ENCODE data around the gene SUCLG1. TPM values are rescaled to one million over a fixed set of nuclear protein-coding genes. Genes with fewer than 3 reads are reported as not detected.

SUCLG1 gene
- total RNA-seq, 1 experiment from 2014 or later, result 59.8 TPM

GRCh38 chr2:84478867-84479266, 19.8 kb upstream of the SUCLG1 start:
- TF ChIP-seq REST (IDR thresholded peaks at IDR 0.05; ENCODE audit: insufficient read depth in 1 of 2, low read depth in 2 of 2, low read length in 1 of 2) (no peak), POLR2AphosphoS5 (IDR thresholded peaks at IDR 0.05; ENCODE audit: low read depth, low read length) (no peak), CTCF (IDR thresholded peaks at IDR 0.05) (no peak), TCF7L2 (IDR thresholded peaks at IDR 0.05; ENCODE audit: low read depth, low read length) (no peak), SIN3A (IDR thresholded peaks at IDR 0.05; ENCODE audit: borderline replicate concordance, insufficient read depth, low read depth, low read length) (no peak)
- no TSS peak for BruUV-seq (replicated peaks)
- POLR2A ChIA-PET, result no interaction called here
- Histone ChIP-seq H3K4me1 (ENCODE audit: control insufficient read depth, insufficient read depth, low read length) (no peaks in the 10 kb centered on the region), H3K27ac (ENCODE audit: low read length) (no peak overlapping the region), H3K27me3 (ENCODE audit: control insufficient read depth, insufficient read depth, low read length) (no peaks in the 10 kb centered on the region), H3K4me3 (ENCODE audit: low read depth in 2 of 2, low read length in 2 of 2) (no peak overlapping the region), H3K9me3 (ENCODE audit: control insufficient read depth, insufficient read depth, low read depth, low read length) (no peaks in the 10 kb centered on the region), H3K36me3 (ENCODE audit: control insufficient read depth, insufficient read depth, low read length) (no peaks in the 10 kb centered on the region)
- DNase-seq (ENCODE audit: low read depth, low spot score) (no peak), ATAC-seq (no peak)
- CTCF ChIA-PET, result no interaction called here
- in situ Hi-C loops (cut with HindIII; ENCODE audit: low pct_unique_long_range_greater_than_20kb, low sequenced_read_pairs), result no loop called here
- intact Hi-C loops (cut with micrococcal nuclease; ENCODE audit: unreplicated experiment), result no loop called here

GRCh38 chr2:84477886-84478285, 18.8 kb upstream of the SUCLG1 start:
- DNase-seq (ENCODE audit: low read depth, low spot score) (no peak), ATAC-seq (no peak)
- in situ Hi-C loops (cut with HindIII; ENCODE audit: low pct_unique_long_range_greater_than_20kb, low sequenced_read_pairs) (no loop called here), intact Hi-C loops (cut with micrococcal nuclease; ENCODE audit: unreplicated experiment) (no loop called here)
- Histone ChIP-seq H3K27me3 (ENCODE audit: control insufficient read depth, insufficient read depth, low read length) (no peaks in the 10 kb centered on the region), H3K36me3 (ENCODE audit: control insufficient read depth, insufficient read depth, low read length) (no peaks in the 10 kb centered on the region), H3K9me3 (ENCODE audit: control insufficient read depth, insufficient read depth, low read depth, low read length) (no peaks in the 10 kb centered on the region), H3K27ac (ENCODE audit: low read length) (no peak overlapping the region), H3K4me3 (ENCODE audit: low read depth in 2 of 2, low read length in 2 of 2) (no peak overlapping the region), H3K4me1 (ENCODE audit: control insufficient read depth, insufficient read depth, low read length) (no peaks in the 10 kb centered on the region)
- ChIA-PET CTCF (no interaction called here), POLR2A (no interaction called here)
- no TSS peak for BruUV-seq (replicated peaks)
- TF ChIP-seq POLR2AphosphoS5 (IDR thresholded peaks at IDR 0.05; ENCODE audit: low read depth, low read length) (no peak), CTCF (IDR thresholded peaks at IDR 0.05) (no peak), TCF7L2 (IDR thresholded peaks at IDR 0.05; ENCODE audit: low read depth, low read length) (no peak), SIN3A (IDR thresholded peaks at IDR 0.05; ENCODE audit: borderline replicate concordance, insufficient read depth, low read depth, low read length) (no peak), REST (IDR thresholded peaks at IDR 0.05; ENCODE audit: insufficient read depth in 1 of 2, low read depth in 2 of 2, low read length in 1 of 2) (no peak)
